CD14-positive monocyte (primary cell): ENCODE data around the gene ZNF649. TPM values are rescaled to one million over a fixed set of nuclear protein-coding genes. Genes with fewer than 3 reads are reported as not detected.

Experiments
- DNase-seq, 3 donors: peaks; one replicate each; pipeline ENCODE4 v3.0.0-alpha.2; 2011 to 2022
- H2AFZ ChIP-seq: 2 replicates; pipeline ENCODE4 v1.6.0; 2012; ENCODE audit warnings: mild to moderate bottlenecking, low read depth, low read length, inconsistent platforms; ENCODE audit not compliant: insufficient read depth, poor library complexity, severe bottlenecking
- H3K27ac ChIP-seq, 2 donors: 1 replicate in 1 of 2; 2 replicates in 1 of 2; pipeline ENCODE4 v1.5.1; 2012 to 2013; ENCODE audit warnings: low read length in 2 of 2, control low read depth in 1 of 2, inconsistent platforms in 1 of 2, low read depth in 1 of 2, mild to moderate bottlenecking in 1 of 2
- H3K27me3 ChIP-seq, 2 donors: one replicate each; pipeline versions ENCODE4 v1.6.0 to v1.6.1; 2011 to 2013; ENCODE audit warnings: low read length in 2 of 2; ENCODE audit not compliant: control insufficient read depth in 2 of 2, insufficient read depth in 2 of 2
- H3K36me3 ChIP-seq, 2 donors: replicated peaks in 1 of 2; 1 replicate in 1 of 2; 2 replicates in 1 of 2; pipeline versions ENCODE4 v1.5.1 to v1.6.1; 2012 to 2013; ENCODE audit warnings: low read length in 2 of 2, control low read depth in 1 of 2, inconsistent platforms in 1 of 2, mild to moderate bottlenecking in 1 of 2; ENCODE audit not compliant: insufficient read depth in 2 of 2, control insufficient read depth in 1 of 2
- H3K4me1 ChIP-seq, 2 donors: 1 replicate in 1 of 2; 2 replicates in 1 of 2; pipeline versions ENCODE4 v1.5.1 to v1.6.1; 2012 to 2013; ENCODE audit warnings: low read length in 2 of 2, control low read depth in 1 of 2, inconsistent platforms in 1 of 2, mild to moderate bottlenecking in 1 of 2, moderate library complexity in 1 of 2; ENCODE audit not compliant: insufficient read depth in 2 of 2, control insufficient read depth in 1 of 2
- H3K4me2 ChIP-seq: replicated peaks from 2 replicates; pipeline ENCODE3; 2012; ENCODE audit warnings: low read length, moderate library complexity, mild to moderate bottlenecking; ENCODE audit not compliant: poor library complexity, severe bottlenecking; ENCODE audit errors: extremely low read depth
- H3K4me3 ChIP-seq, 3 experiments: fragments of 200-600 bp in 1 of 3; sonication (generic) in 1 of 3; replicated peaks in 1 of 3; 1 replicate in 2 of 3; 2 replicates in 1 of 3; pipeline ENCODE4 v1.5.1; 2011 to 2013; ENCODE audit warnings: low read length in 3 of 3, mild to moderate bottlenecking in 3 of 3, control low read depth in 2 of 3, low read depth in 2 of 3, inconsistent platforms in 1 of 3, moderate library complexity in 1 of 3
- H3K79me2 ChIP-seq: 2 replicates; pipeline ENCODE4 v1.6.0; 2012; ENCODE audit warnings: mild to moderate bottlenecking, control low read depth, inconsistent platforms, low read length, moderate library complexity; ENCODE audit not compliant: insufficient read depth
- H3K9ac ChIP-seq: 2 replicates; pipeline ENCODE4 v1.6.0; 2017; ENCODE audit warnings: low read length, mild to moderate bottlenecking; ENCODE audit not compliant: insufficient read depth, poor library complexity, severe bottlenecking
- H3K9me3 ChIP-seq, 2 donors: replicated peaks in 1 of 2; 1 replicate in 1 of 2; 2 replicates in 1 of 2; pipeline versions ENCODE4 v1.5.1 to v1.6.1; 2012 to 2013; ENCODE audit warnings: low read length in 2 of 2, control low read depth in 1 of 2; ENCODE audit not compliant: control insufficient read depth in 1 of 2, insufficient read depth in 1 of 2
- H4K20me1 ChIP-seq: 2 replicates; pipeline ENCODE4 v1.6.0; 2012; ENCODE audit warnings: mild to moderate bottlenecking, low read length, control low read depth, moderate library complexity; ENCODE audit not compliant: insufficient read depth
- H3K27ac Mint-ChIP-seq, 7 donors: one replicate each; pipeline ENCODE4 v1.8.0; 2020; ENCODE audit warnings: mild to moderate bottlenecking in 7 of 7, mixed read lengths in 7 of 7, moderate library complexity in 6 of 7, inconsistent platforms in 2 of 7
- H3K27me3 Mint-ChIP-seq, 3 donors: one replicate each; pipeline ENCODE4 v1.8.0; 2021 to 2022; ENCODE audit warnings: low read depth in 3 of 3, mild to moderate bottlenecking in 3 of 3, mixed read lengths in 3 of 3, moderate library complexity in 3 of 3, inconsistent platforms in 1 of 3
- H3K36me3 Mint-ChIP-seq, 2 donors: one replicate each; pipeline ENCODE4 v1.8.0; 2020; ENCODE audit warnings: mixed read lengths in 2 of 2, inconsistent platforms in 1 of 2, mild to moderate bottlenecking in 1 of 2
- H3K4me1 Mint-ChIP-seq: one replicate; pipeline ENCODE4 v1.8.0; 2020; ENCODE audit warnings: mild to moderate bottlenecking, mixed read lengths
- H3K4me3 Mint-ChIP-seq, 2 donors: one replicate each; pipeline ENCODE4 v1.8.0; 2020; ENCODE audit warnings: mild to moderate bottlenecking in 2 of 2, mixed read lengths in 2 of 2, moderate library complexity in 1 of 2
- H3K9me3 Mint-ChIP-seq, 7 donors: one replicate each; pipeline ENCODE4 v1.8.0; 2020 to 2022; ENCODE audit warnings: mixed read lengths in 7 of 7, mild to moderate bottlenecking in 6 of 7, moderate library complexity in 6 of 7, inconsistent platforms in 2 of 7
- WGBS: methylation state at CpG from one replicate; pipeline ENCODE4 v1.1.5; 2013; ENCODE audit warnings: missing lambda C conversion rate; ENCODE audit not compliant: insufficient coverage; 5-methylcytosine and 5-hydroxymethylcytosine counted together
- intact Hi-C, 2 donors: fragments of 100-400 bp; cut with micrococcal nuclease; formaldehyde crosslinking; loops; one replicate each; pipeline versions ENCODE4 v1.15.0 to v1.15.1; 2023
- polyA plus RNA-seq, 3 donors: library from polyadenylated mRNA; depleted of rRNA in 1 of 3; unstranded in 2 of 3; stranded (reverse) in 1 of 3; fragments of 300-500 nt in 2 of 3; fragments of >200 nt in 1 of 3; fragmentation: Illumina TruSeq in 2 of 3; gene quantifications; 1 replicate in 2 of 3; 2 replicates in 1 of 3; pipeline ENCODE4 v1.2.3, GENCODE V29; 2012 to 2021
- TF ChIP-seq, protein P1 (sequence below): fragments of 200-600 bp; IDR thresholded peaks from one replicate; pipeline ENCODE4 v1.8.0; 2022; ENCODE audit warnings: antibody characterized with exemption, mild to moderate bottlenecking

ZNF649 gene
- polyA plus RNA-seq, 3 donors, result 1.9 to 4.8 (median 3.9) TPM

DNA sequence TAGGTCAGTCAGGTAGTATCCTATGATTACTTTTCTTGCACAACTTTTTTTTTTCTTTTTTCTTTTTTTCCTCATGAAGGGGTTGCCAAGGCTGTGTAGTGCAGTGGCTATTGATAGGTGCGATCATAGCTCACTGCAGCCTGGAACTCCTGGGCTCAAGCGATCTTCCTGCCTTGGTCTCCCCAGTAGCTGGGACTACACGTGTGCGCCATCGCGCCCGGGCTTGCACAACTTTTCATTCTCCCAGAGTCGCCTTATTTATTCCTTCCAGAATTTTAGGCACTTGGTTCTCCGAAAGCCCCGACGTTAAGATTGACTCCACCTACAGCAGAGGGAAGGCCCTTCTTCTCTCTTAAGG lies 21.6 kb upstream of the ZNF649 start:
- Histone ChIP-seq H3K27me3 (no peaks in the 10 kb centered on the region), H3K4me1 (peaks cover 13 to 21% of the 10 kb centered on the region in 2 donors), H3K9ac (peak overlapping the region; percentile 78), H4K20me1 (no peaks in the 10 kb centered on the region), H3K4me3 (peak overlapping the region; percentile 91 to 99 (median 96)), H3K79me2 (peaks cover 5% of the 10 kb centered on the region), H3K27ac (peak overlapping the region in 1 of 2 donors; percentile 90), H3K9me3 (peaks cover 56 to 68% of the 10 kb centered on the region in 2 donors), H3K36me3 (peaks cover 14 to 28% of the 10 kb centered on the region in 2 donors), H3K4me2 (peak overlapping the region; percentile 81), H2AFZ (peak overlapping the region; percentile 99)
- Mint-ChIP-seq H3K36me3 (peaks cover 27 to 39% of the 10 kb centered on the region in 2 donors), H3K9me3 (peaks cover 42 to 85% (median 77%) of the 10 kb centered on the region in 7 donors), H3K27ac (peak overlapping the region in 5 of 7 donors; percentile 84 to 91 (median 90)), H3K4me1 (peaks cover 19% of the 10 kb centered on the region), H3K27me3 (peaks cover 1% of the 10 kb centered on the region in 3 donors), H3K4me3 (peak overlapping the region; percentile 97 to 98)
- WGBS, result 18% methylated on average over 10 of the region's 11 CpGs
- intact Hi-C loops, result loop anchor here in 1 of 2 donors (5.0 kb wide), 1 partner anchor 61 kb away; the partner anchor contains the start of gene ZNF350
- TF ChIP-seq, protein P1, sequence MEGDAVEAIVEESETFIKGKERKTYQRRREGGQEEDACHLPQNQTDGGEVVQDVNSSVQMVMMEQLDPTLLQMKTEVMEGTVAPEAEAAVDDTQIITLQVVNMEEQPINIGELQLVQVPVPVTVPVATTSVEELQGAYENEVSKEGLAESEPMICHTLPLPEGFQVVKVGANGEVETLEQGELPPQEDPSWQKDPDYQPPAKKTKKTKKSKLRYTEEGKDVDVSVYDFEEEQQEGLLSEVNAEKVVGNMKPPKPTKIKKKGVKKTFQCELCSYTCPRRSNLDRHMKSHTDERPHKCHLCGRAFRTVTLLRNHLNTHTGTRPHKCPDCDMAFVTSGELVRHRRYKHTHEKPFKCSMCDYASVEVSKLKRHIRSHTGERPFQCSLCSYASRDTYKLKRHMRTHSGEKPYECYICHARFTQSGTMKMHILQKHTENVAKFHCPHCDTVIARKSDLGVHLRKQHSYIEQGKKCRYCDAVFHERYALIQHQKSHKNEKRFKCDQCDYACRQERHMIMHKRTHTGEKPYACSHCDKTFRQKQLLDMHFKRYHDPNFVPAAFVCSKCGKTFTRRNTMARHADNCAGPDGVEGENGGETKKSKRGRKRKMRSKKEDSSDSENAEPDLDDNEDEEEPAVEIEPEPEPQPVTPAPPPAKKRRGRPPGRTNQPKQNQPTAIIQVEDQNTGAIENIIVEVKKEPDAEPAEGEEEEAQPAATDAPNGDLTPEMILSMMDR, result no peak
- DNase-seq, result no peak

DNA sequence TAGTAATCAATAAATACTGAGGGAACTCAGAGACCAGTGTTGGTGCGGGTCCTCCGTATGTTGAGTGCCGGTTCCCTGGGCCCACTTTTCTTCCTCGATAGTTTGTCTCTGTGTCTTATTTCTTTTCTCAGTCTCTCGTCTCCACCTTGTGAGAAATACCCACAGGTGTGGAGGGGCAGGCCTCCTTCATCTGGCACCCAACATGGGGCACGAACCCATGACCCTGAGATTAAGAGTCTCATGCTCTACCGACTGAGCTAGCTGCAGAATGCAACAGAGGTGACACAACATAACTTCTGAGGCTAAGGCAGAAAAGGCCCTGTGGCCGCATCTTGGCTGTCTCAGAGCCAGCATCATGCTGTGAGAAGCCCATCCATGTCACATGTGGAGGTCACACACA lies 17.1 kb upstream of the ZNF649 start:
- H3K4me1 Mint-ChIP-seq, result peaks cover 6% of the 10 kb centered on the region
- Histone ChIP-seq H3K4me1 (peaks cover 6 to 8% of the 10 kb centered on the region in 2 donors), H4K20me1 (no peaks in the 10 kb centered on the region), H3K27me3 (no peaks in the 10 kb centered on the region), H3K4me3 (peak overlapping the region in 1 of 3 experiments; percentile 43), H3K79me2 (no peaks in the 10 kb centered on the region), H3K27ac (no peak overlapping the region), H3K36me3 (peaks cover 0 to 7% of the 10 kb centered on the region in 2 donors), H3K4me2 (no peak overlapping the region), H3K9ac (no peak overlapping the region), H3K9me3 (peaks cover 81 to 93% of the 10 kb centered on the region in 2 donors), H2AFZ (no peak overlapping the region)
- H3K27ac Mint-ChIP-seq, result peak overlapping the region in 1 of 7 donors; percentile 28
- 89% methylated on average over 3 of the region's 8 CpGs for WGBS
- TF ChIP-seq, protein P1, result no peak
- H3K4me3 Mint-ChIP-seq, result no peak overlapping the region
- peaks cover 46 to 98% (median 94%) of the 10 kb centered on the region in 7 donors for H3K9me3 Mint-ChIP-seq
- intact Hi-C loops, result no loop called here
- H3K36me3 Mint-ChIP-seq, result peaks cover 3 to 14% of the 10 kb centered on the region in 2 donors
- no peak for DNase-seq
- peaks cover 1% of the 10 kb centered on the region in 3 donors for H3K27me3 Mint-ChIP-seq
